Measurements from ENCODE around the gene SCRT2.

DNA sequence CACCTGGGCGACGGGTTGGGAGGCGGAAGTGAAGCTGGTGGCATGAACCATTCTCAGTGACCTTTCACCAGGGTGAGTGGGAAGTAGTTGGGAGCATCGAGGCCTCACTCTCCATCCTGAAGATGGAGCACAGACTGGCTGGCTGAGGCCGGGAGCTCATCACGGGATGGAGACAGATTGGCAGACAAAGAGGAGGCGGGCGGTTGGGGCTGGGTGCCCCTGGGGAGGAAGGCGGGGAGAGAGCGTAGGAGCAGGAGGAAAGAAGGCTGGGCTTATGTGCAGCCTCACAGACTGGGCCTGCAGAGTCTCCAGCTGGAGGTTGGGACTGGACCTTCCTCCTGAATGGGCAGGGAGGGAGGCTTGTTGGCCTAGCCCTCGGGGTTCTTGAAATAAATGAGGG lies 44.2 kb upstream of the SCRT2 start:
- no peak for TF ChIP-seq FOXA1 (IDR thresholded peaks at IDR 0.05)
- no peak for TF ChIP-seq CTBP1 (IDR thresholded peaks at IDR 0.05; ENCODE audit: borderline replicate concordance)
- TF ChIP-seq TARDBP (IDR thresholded peaks at IDR 0.05) = no peak
